Renal pelvis (tissue), 4 donors: ENCODE results near the gene EPAS1. TPM values are rescaled to one million over a fixed set of nuclear protein-coding genes. Genes with fewer than 3 reads are reported as not detected.

ENCODE experiments used
- DNase-seq: peaks from one replicate; pipeline ENCODE4 v3.0.0-alpha.2; 2013
- polyA plus RNA-seq, 3 donors: library from polyadenylated mRNA; unstranded; fragments of 120-200 nt; gene quantifications; one replicate each; pipeline ENCODE4 v1.2.1, GENCODE V29; 2013; ENCODE audit not compliant: insufficient read length in 3 of 3

Gene EPAS1
- polyA plus RNA-seq, 3 donors = 35.5 to 48.6 (median 44.2) TPM

- no peak for DNase-seq
These were observed 21.6 kb downstream of the EPAS1 start for GRCh38 chr2:46318579-46319460.

- no peak for DNase-seq
These were observed 22.5 kb downstream of the EPAS1 start for GRCh38 chr2:46319711-46320110.

- no peak for DNase-seq
These were observed 22.9 kb downstream of the EPAS1 start for GRCh38 chr2:46320141-46320567.

- no peak for DNase-seq
These were observed 26.5 kb downstream of the EPAS1 start for GRCh38 chr2:46323730-46324129.

- no peak for DNase-seq
These were observed 28.1 kb downstream of the EPAS1 start for GRCh38 chr2:46325182-46325928.

GRCh38 chr2:46326231-46326980, 29.2 kb downstream of the EPAS1 start:
- no peak for DNase-seq

GRCh38 chr2:46327627-46328026, 30.4 kb downstream of the EPAS1 start:
- DNase-seq = no peak

GRCh38 chr2:46328291-46328690, 31.1 kb downstream of the EPAS1 start:
- DNase-seq = no peak

GRCh38 chr2:46328829-46329228, 31.6 kb downstream of the EPAS1 start:
- DNase-seq = no peak

GRCh38 chr2:46329340-46329739, 32.1 kb downstream of the EPAS1 start:
- DNase-seq = no peak

GRCh38 chr2:46329803-46330775, 32.9 kb downstream of the EPAS1 start:
- no peak for DNase-seq

GRCh38 chr2:46331109-46331766, 34.0 kb downstream of the EPAS1 start:
- DNase-seq = no peak

GRCh38 chr2:46332686-46333281, 35.6 kb downstream of the EPAS1 start:
- no peak for DNase-seq

- DNase-seq = no peak
These were observed 36.7 kb downstream of the EPAS1 start for GRCh38 chr2:46333912-46334311.

- no peak for DNase-seq
These were observed 37.4 kb downstream of the EPAS1 start for GRCh38 chr2:46334389-46335271.

- DNase-seq = no peak
These were observed 38.4 kb downstream of the EPAS1 start for GRCh38 chr2:46335391-46336282.

- DNase-seq = no peak
These were observed 39.2 kb downstream of the EPAS1 start for GRCh38 chr2:46336283-46336959.
